Kidney epithelial cell (primary cell): ENCODE measurements around the gene RPL31. TPM values are rescaled to one million over a fixed set of nuclear protein-coding genes. Genes with fewer than 3 reads are reported as not detected.

ENCODE experiments used
- DNase-seq: peaks from one replicate; pipeline ENCODE4 v3.0.0-alpha.2; 2010; ENCODE audit warnings: low read depth
- H3K27me3 ChIP-seq: 2 replicates; pipeline ENCODE4 v1.6.0; 2011; ENCODE audit warnings: low read length; ENCODE audit not compliant: control insufficient read depth, insufficient read depth
- H3K36me3 ChIP-seq: 2 replicates; pipeline ENCODE4 v1.5.1; 2011; ENCODE audit warnings: low read length; ENCODE audit not compliant: control insufficient read depth, insufficient read depth
- H3K4me3 ChIP-seq: 2 replicates; pipeline ENCODE4 v1.5.1; 2011; ENCODE audit warnings: low read depth, mild to moderate bottlenecking, control low read depth, low read length
- total RNA-seq: library from RNA; depleted of rRNA; stranded (reverse); fragments of >200 nt; gene quantifications from 2 replicates; pipeline ENCODE4 v1.2.3, GENCODE V29; 2015
- TF ChIP-seq, protein P1 (sequence below): IDR thresholded peaks from 2 replicates; pipeline ENCODE4 v1.5.1; 2011; ENCODE audit warnings: mild to moderate bottlenecking, moderate library complexity, low read length, control low read depth, inconsistent platforms; ENCODE audit not compliant: insufficient read depth, poor library complexity, severe bottlenecking

The RPL31 gene
- total RNA-seq, 1 donor from 2014 or later = 1,472 TPM

DNA sequence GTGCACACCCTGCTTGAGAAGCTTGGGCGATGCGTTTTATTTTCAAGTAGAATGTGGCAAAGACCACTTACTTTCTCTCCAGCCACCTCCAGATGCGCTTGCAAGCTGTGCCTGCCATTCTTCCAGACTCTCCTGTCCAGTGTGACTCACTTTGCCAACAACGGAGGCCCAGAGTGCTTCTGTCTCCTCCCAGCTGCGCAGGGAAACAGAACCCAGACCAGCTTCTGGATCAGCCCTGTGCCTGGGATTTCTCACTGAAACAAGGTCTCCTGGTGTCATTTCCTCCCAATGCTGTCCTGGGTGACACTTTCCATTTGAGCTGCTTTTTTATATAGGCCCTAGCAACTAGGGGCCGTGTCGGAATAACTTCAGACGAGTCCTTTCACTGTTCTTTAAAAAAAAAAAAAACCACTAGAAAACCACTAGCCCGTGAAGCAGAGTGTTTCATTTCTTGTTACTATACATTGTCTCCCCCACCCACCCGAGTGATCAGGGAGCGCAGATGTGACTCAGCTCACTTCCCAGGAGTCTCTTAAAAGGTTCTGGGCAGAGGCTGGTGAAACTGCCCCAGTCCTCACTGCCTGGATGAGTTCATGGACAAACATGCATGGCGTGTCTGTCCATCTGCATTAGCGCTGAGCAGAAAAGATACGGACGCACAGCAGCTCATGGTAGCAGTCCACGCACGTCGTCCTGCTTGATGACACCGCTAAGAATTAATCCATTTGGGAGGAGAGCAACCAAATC, 25.3 kb upstream of the RPL31 start:
- no peaks in the 10 kb centered on the region for H3K36me3 ChIP-seq
- no peak overlapping the region for H3K4me3 ChIP-seq
- TF ChIP-seq, protein P1, sequence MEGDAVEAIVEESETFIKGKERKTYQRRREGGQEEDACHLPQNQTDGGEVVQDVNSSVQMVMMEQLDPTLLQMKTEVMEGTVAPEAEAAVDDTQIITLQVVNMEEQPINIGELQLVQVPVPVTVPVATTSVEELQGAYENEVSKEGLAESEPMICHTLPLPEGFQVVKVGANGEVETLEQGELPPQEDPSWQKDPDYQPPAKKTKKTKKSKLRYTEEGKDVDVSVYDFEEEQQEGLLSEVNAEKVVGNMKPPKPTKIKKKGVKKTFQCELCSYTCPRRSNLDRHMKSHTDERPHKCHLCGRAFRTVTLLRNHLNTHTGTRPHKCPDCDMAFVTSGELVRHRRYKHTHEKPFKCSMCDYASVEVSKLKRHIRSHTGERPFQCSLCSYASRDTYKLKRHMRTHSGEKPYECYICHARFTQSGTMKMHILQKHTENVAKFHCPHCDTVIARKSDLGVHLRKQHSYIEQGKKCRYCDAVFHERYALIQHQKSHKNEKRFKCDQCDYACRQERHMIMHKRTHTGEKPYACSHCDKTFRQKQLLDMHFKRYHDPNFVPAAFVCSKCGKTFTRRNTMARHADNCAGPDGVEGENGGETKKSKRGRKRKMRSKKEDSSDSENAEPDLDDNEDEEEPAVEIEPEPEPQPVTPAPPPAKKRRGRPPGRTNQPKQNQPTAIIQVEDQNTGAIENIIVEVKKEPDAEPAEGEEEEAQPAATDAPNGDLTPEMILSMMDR = no peak
- DNase-seq = peak; percentile 72
- H3K27me3 ChIP-seq = no peaks in the 10 kb centered on the region

DNA sequence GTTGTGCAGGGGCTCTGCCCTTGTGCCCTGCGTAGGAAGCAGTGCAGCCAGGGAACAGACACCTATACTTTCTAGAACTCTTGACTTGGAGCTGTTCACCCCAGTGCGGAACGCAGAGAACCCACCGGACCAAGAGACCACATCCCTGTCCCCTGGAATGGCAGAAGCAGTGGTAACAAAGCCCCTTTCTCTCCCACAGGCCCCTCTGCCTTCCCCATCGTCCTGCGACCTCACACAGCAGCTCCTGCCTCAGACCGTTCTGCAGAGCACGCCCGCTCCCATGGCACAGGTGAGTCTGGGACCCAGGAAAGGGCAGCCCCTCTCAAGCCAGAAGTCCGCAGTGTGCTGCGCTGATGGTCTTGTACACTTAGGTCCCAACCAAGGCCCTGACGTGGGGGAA, 24.6 kb upstream of the RPL31 start:
- Histone ChIP-seq H3K27me3 (no peaks in the 10 kb centered on the region), H3K36me3 (no peaks in the 10 kb centered on the region), H3K4me3 (no peak overlapping the region)
- TF ChIP-seq, protein P1 = no peak
- DNase-seq = no peak

DNA sequence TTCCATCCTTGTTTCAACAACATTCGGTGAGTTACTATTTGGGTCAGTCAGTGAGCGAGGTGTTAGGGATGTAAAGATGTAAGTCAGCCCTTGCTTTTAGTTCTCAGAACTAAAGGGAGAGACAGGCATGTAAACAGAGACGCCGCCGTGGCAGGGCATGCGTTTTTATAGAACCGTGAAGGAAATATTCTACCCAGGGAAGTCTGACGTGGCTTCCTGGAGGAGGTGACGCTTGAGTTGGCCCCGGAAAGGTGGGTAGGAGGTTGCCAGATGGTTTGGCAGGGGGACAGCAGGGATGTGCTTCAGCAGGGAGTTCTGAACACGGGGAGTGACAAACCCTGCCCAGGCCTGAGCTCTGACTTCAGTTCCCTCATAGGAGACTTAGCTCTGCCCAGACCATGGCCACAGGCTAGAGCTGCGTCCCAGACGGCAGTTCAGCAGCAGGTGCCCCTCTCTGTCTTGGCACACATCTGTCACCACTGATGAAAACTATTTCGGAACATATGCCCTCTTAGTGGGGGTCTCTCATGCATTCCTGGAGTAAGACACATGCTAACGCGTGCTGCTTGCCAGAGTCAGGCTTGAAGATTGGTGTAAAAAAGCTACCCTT, 23.4 kb upstream of the RPL31 start:
- Histone ChIP-seq H3K4me3 (no peak overlapping the region), H3K27me3 (no peaks in the 10 kb centered on the region), H3K36me3 (no peaks in the 10 kb centered on the region)
- DNase-seq = no peak
- TF ChIP-seq, protein P1 = no peak

DNA sequence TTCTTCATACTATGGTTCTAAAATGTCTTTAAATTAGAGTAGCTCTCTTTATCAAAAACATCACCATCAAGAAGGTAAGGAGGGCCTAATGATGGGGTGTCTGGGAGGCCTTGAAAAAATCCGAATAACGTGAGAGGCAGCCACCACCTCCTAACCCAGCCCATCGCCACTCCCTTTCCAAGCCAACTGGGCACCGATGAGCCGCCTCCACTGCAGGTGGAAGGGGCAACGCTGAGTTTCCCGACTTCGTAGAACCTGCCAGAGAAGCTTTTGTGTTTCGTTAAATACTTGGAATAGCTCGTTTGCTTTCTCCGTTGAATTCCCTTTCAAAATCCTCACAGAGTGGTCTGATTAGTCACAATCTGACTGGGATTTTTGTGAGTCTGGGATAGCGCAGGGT, 22.0 kb upstream of the RPL31 start:
- no peak for DNase-seq
- Histone ChIP-seq H3K4me3 (no peak overlapping the region), H3K36me3 (no peaks in the 10 kb centered on the region), H3K27me3 (no peaks in the 10 kb centered on the region)
- TF ChIP-seq, protein P1 = no peak

DNA sequence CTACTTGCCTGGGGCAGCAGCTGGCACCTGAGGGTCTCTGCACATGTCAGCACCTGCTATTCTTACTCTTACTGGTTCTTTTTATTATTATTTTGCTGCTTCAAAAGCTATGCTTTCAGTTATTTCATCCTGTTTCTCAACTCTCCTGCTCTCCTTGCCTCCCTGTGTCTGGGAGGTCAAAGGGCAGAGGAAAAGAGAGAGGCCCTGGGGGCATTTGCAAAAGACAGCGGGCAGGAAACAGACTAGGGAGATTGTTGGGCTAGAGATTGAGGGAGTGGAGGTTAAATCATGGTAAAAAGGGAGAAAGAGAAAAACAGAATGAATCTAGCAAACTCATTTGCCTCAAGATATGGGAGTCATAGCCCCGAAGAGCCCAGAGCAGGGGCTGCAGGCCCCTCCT, 21.1 kb upstream of the RPL31 start:
- no peaks in the 10 kb centered on the region for H3K36me3 ChIP-seq
- DNase-seq = no peak
- TF ChIP-seq, protein P1 = no peak
- no peaks in the 10 kb centered on the region for H3K27me3 ChIP-seq
- H3K4me3 ChIP-seq = no peak overlapping the region
